GM12891 (cell line): ENCODE data around the gene GPR161.

ENCODE experiments used
- DNase-seq: peaks from one replicate; pipeline ENCODE4 v3.0.0; 2011; ENCODE audit warnings: low spot score; ENCODE audit not compliant: insufficient read length
- FAIRE-seq: peaks from 2 replicates; lab custom pipeline; 2011; peaks lifted over from hg19 to GRCh38; lab: Jason Lieb, UNC
- PAX5 ChIP-seq: IDR thresholded peaks from 2 replicates; pipeline ENCODE4 v1.6.1; 2011; ENCODE audit warnings: low read length, moderate library complexity, mild to moderate bottlenecking; ENCODE audit not compliant: insufficient read depth, severe bottlenecking
- POLR2A ChIP-seq: IDR thresholded peaks from 2 replicates; pipeline ENCODE4 v1.6.1; 2011; ENCODE audit warnings: low read depth, low read length, control low read depth
- POLR2AphosphoS5 ChIP-seq: IDR thresholded peaks from 2 replicates; pipeline ENCODE4 v1.6.1; 2011; ENCODE audit warnings: low read depth, low read length, control low read depth
- POU2F2 ChIP-seq: IDR thresholded peaks from 2 replicates; pipeline ENCODE4 v1.6.1; 2011; ENCODE audit warnings: low read depth, mild to moderate bottlenecking, control low read depth, low read length, moderate library complexity
- SPI1 ChIP-seq: IDR thresholded peaks from 2 replicates; pipeline ENCODE4 v1.6.1; 2011; ENCODE audit warnings: low read depth, low read length, control low read depth
- TAF1 ChIP-seq: IDR thresholded peaks from 2 replicates; pipeline ENCODE4 v1.6.1; 2011; ENCODE audit warnings: low read depth, low read length, control low read depth

Gene GPR161

DNA sequence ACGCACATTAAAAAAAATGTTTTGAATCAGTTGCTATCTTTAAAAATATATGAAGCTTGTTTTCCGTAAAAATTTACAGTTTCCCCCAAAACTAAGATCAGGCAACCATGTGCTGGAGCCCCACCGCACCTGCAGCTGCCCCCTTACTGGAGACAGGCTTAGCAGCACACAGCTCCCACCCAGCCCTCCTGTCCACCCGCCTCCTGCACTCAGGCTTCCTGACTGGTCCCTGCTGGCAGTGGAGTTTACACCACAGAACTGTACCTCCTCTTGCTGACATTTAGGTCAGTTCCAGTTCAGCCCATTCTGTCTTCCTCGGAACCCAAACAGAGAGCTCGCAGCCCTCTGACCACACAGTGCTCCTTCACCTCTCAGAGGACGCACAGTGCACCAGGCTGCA is 2.1 kb downstream of the GPR161 start:
- DNase-seq (no peak), FAIRE-seq (no peak)
- no peak for TF ChIP-seq POLR2AphosphoS5
- no peak for TF ChIP-seq POLR2A
- no peak for TF ChIP-seq PAX5
- no peak for TF ChIP-seq SPI1
- no peak for TF ChIP-seq TAF1
- no peak for TF ChIP-seq POU2F2

DNA sequence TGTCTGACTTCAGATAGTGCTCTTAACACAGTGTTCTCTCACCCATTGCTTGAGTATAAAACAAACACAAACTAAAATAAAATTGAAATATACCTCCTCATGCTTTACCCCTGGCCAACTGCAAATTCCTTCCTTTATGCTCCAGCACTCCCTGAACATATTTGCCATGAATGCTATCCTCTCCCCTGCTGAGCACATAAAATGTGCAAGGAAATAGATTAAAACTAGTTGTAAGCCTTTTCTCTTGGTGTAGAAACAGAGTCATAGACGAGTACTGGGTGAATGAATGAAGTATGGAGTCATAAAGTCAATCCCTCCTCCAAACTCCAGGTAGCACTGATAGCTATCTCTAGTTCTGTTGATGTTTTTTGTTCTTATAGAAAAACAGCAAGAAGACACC is 2.6 kb downstream of the GPR161 start:
- TF ChIP-seq SPI1 = no peak
- no peak for DNase-seq
- no peak for FAIRE-seq

DNA sequence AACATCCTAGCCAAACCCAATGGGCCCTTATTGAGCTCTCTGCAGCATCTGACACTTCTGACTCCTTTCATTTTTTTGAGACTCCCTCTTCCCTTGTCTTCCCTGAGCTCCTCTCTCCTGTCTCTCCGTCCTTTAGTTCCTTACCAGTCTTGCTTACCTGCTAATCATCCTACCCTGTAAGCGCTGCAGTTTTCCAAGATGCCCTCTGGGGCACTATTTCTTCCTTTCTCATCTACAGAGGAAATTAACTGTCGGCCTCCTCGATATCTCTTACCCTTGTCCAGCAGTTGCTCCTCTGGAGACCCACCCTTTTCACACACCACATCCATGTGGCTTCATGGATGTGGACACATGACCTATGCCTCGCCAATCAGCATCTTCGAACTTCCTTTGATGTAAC is 6.8 kb downstream of the GPR161 start:
- DNase-seq (no peak), FAIRE-seq (no peak)
- TF ChIP-seq POU2F2 (no peak), TAF1 (no peak), SPI1 (no peak), PAX5 (no peak), POLR2AphosphoS5 (no peak), POLR2A (no peak)

DNA sequence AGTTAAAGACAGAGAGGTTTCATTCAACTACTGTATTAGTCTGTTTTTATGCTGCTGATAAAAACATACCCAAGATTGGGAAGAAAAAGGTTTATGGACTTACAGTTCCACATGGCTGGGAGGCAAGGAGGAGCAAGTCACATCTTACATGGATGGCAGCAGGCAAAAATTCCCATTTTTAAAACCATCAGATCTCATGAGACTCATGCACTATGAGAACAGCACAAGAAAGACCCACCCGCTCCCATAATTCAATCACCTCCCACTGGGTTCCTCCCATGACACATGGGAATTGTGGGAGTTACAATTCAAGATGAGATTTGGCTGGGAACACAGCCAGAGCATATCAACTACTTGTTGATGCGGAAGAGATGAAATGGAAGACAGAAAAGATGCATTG is 9.2 kb downstream of the GPR161 start:
- DNase-seq = no peak
- no peak for FAIRE-seq
- TF ChIP-seq SPI1 (no peak), POLR2A (no peak), POLR2AphosphoS5 (no peak), TAF1 (no peak), PAX5 (no peak), POU2F2 (no peak)

DNA sequence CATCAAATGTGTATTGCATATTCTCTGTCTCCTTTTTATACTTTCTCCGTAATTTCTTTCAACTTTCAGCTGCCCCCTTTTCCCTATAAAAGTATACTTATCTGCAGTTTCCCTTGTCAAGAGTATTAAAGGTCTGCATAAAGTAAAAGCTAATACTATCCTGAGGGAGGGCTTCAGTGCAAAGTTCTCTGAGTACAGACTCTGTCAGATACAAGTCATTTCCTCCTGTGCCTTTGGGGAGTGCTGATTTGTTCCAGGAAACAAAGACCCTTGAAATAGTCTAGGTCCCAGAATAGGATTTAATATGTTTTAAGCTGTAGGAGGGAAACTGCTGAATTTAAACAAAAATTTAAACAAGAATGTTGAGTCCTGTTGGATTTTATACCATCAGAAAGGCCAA is 11.7 kb downstream of the GPR161 start:
- TF ChIP-seq SPI1 (no peak), TAF1 (no peak), POLR2A (no peak), POU2F2 (no peak), POLR2AphosphoS5 (no peak), PAX5 (no peak)
- FAIRE-seq (no peak), DNase-seq (no peak)

DNA sequence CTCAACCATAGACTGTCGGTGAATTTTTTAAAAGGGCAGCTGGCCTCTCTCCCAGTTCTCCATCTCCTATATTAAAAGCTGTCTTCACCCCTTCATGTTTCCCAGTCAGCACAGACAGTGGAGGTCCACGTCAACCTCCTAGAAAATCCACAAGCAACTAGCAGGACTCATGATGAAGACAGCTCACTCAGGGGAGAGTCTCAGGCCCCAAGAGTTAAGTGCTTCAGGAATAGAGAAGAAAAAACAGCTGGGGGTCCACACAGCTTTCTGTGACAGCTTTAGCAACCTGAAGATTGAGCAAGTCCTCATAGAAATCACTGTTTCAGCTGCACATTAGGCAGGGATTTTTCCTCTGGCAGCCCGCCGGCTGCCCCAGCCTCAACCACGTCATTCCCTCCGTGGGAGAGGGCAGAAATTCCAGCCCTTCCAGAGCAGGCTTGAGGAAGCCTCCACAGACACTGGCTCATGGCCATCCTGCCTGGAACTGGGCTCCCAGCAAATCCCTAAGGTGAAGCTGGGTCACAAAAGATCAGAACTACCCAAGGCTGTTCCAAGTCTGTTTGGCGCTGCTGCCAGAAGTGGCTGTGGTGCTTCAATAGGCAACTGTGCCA is 15.2 kb downstream of the GPR161 start:
- DNase-seq (no peak), FAIRE-seq (no peak)

DNA sequence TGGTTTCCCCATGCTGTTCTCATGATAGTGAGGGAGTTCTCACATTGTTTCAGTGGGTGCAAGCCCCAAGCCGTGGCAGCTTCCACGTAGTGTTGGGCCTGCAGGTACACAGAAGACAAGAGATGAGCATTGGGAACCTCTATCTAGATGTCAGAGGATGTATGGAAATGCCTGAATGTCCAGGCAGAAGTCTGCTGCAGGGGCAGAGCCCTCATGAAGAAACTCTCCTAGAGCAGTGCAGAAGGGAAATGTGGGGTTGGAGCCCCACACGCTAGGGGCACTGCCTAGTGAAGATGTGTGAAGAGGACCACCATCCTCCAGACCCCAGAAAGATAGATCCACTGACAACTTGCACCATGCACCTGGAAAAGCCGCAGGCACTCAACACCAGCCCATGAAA is 17.0 kb downstream of the GPR161 start:
- no peak for TF ChIP-seq PAX5
- TF ChIP-seq POLR2A = no peak
- TF ChIP-seq POLR2AphosphoS5 = no peak
- TF ChIP-seq SPI1 = no peak
- TF ChIP-seq TAF1 = no peak
- no peak for TF ChIP-seq POU2F2
- FAIRE-seq (no peak), DNase-seq (no peak)

More for the DNA sequence above, 15.2 kb downstream of the GPR161 start:
- TF ChIP-seq SPI1 = no peak
- no peak for TF ChIP-seq TAF1
- TF ChIP-seq PAX5 = no peak
- no peak for TF ChIP-seq POLR2AphosphoS5
- no peak for TF ChIP-seq POLR2A
- no peak for TF ChIP-seq POU2F2

DNA sequence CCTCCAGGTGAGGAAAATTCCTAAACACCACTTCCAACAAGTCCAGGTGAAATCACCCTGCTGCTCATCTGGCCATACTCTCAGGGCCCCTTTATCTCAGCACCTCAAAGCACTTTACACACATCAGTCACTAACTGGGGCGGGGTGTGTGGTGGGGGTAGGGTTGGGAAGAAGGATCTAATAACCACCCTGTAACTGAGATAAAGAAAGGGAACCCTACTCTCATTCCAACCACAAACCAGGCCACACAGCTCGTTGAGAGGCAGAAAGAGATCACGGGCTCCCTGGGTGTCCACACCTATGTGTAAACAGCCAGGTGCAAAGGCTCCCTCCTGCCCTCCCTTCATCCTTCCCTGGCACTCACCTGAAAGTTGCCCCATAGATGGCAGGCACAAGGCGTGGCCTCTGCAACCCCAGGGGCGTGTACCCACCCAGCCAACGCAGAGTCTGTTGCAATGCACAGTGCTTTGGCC is 20.4 kb downstream of the GPR161 start:
- FAIRE-seq = no peak

DNA sequence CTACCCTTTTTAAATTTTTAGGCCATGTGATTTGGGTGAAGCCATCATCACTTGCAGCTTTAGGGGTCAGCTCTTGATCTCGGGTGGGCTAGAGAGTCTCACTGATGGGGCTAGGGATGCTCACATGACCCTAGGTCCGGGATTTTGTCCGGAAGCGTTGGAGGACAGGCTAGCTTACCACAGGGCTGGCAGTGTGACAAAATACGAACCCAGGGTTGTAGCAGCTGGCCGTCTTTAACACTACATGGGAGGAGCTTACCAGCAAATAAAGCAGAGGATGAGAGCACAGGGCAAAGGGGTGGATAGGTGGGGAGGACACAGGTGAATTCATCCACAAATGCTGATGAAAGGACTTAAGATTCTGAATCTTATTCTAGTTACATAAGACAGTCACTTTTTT is 21.9 kb downstream of the GPR161 start:
- no peak for DNase-seq
- TF ChIP-seq POLR2A (no peak), POLR2AphosphoS5 (no peak), POU2F2 (no peak), TAF1 (no peak), PAX5 (no peak), SPI1 (no peak)
- FAIRE-seq = no peak

More for the DNA sequence above, 20.4 kb downstream of the GPR161 start:
- TF ChIP-seq POLR2A (no peak), PAX5 (no peak), TAF1 (no peak), SPI1 (no peak), POLR2AphosphoS5 (no peak)
- no peak for DNase-seq

DNA sequence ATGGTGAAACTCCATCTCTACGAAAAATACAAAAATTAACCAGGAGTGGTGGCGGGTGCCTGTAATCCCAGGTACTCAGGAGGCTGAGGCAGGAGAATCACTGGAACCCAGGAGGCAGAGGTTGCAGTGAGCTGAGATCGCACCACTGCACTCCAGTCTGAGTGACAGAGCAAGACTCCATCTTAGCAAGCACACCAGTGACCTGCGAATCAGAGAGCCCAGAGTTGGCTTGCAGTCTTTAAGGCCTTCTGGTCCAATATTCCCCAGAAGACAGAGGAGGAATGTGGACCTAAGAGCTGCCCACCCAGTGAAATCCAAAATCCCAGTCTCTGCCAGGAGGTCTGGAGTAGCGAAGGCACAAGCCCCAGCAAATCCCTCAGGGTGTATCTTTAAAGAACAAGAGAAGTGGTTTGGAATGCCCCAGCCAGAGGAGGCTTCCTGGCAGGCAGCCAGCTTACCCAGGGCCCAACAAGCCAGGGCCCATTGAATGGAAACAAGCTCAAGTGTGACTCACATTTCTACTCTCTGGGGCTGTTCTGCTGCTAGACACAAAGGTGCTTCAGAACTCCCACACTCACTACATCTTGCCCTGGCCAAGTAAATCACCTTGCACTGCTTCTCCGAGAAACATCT is 23.9 kb downstream of the GPR161 start:
- FAIRE-seq (no peak), DNase-seq (no peak)
- TF ChIP-seq POU2F2 (no peak), POLR2A (no peak), PAX5 (no peak), SPI1 (no peak), TAF1 (no peak), POLR2AphosphoS5 (no peak)
